NCI-H1105 treated with DMSO at 0.1 percent for 48 hours (cell line): ENCODE results near the gene RNASEH1.
"Not testable (repeated sequence)": the region's sequence is repeated elsewhere in the genome, so short reads cannot be mapped to it uniquely, and the experiment has no call there.

ENCODE experiments used
- DNase-seq: peaks from one replicate; lab custom pipeline; 2025; lab: John Stamatoyannopoulos, UW

The RNASEH1 gene

GRCh38 chr2:3518496-3519254 is 39.5 kb downstream of the RNASEH1 start:
- peak; percentile 96 for DNase-seq

GRCh38 chr2:3517948-3518495 is 40.1 kb downstream of the RNASEH1 start:
- peak; percentile 15 for DNase-seq

- DNase-seq: no peak
These were observed 41.3 kb downstream of the RNASEH1 start for GRCh38 chr2:3516831-3517230.

- not testable (repeated sequence) for DNase-seq
These were observed 42.7 kb downstream of the RNASEH1 start for GRCh38 chr2:3515438-3515837.

- no peak for DNase-seq
These were observed 44.9 kb downstream of the RNASEH1 start for GRCh38 chr2:3513026-3513810.

GRCh38 chr2:3512086-3512485 is 46.0 kb downstream of the RNASEH1 start:
- no peak for DNase-seq

- no peak for DNase-seq
These were observed 52.4 kb downstream of the RNASEH1 start for GRCh38 chr2:3505771-3506170.

GRCh38 chr2:3504741-3505140 is 53.4 kb downstream of the RNASEH1 start:
- DNase-seq: no peak

GRCh38 chr2:3503483-3503882 is 54.6 kb downstream of the RNASEH1 start:
- no peak for DNase-seq

GRCh38 chr2:3503046-3503445 is 55.1 kb downstream of the RNASEH1 start:
- DNase-seq: no peak

- no peak for DNase-seq
These were observed 57.7 kb downstream of the RNASEH1 start for GRCh38 chr2:3500326-3500899.

GRCh38 chr2:3498783-3499394 is 59.2 kb downstream of the RNASEH1 start:
- no peak for DNase-seq

GRCh38 chr2:3496708-3497080 is 61.4 kb downstream of the RNASEH1 start:
- not testable (repeated sequence) for DNase-seq
